ENCODE results near the gene NACC1.

NACC1 gene

DNA sequence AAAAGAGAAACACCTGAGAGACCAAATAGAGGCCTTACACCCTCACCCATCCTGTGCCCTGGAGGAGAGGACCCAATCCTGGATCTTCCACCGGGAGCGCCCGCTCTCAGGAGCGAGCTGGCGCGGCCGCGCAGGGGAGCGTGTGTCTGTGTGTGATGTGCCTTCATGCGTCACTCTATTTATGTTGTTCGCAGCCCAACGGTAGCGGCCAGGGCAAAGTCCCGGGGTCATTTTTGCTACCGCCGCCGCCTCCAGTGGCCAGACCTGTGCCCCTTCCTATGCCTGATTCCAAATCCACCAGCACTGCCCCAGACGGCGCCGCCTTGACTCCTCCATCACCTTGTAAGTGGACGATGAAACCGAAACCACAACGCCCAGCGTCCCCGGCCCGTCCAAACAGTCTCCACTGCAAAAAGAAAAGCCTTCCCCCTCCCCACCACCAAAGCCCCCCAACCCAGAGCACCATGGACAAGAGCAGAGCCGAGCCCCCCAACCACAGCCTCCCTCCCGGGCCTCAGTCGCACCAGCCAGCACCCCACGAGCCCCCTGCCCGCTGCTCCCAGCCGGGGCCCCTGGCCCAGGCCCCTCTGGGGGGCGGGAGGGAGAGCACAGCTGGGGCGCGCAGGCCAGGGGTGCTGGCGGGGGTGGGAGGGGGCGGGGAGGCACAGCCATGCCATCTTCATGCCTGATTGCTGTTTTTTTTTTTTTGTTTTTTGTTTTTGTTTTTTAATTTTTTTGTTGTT, 30.1 kb upstream of the NACC1 start:
- DNase-seq (ENCODE audit: low spot score) = no peak

DNA sequence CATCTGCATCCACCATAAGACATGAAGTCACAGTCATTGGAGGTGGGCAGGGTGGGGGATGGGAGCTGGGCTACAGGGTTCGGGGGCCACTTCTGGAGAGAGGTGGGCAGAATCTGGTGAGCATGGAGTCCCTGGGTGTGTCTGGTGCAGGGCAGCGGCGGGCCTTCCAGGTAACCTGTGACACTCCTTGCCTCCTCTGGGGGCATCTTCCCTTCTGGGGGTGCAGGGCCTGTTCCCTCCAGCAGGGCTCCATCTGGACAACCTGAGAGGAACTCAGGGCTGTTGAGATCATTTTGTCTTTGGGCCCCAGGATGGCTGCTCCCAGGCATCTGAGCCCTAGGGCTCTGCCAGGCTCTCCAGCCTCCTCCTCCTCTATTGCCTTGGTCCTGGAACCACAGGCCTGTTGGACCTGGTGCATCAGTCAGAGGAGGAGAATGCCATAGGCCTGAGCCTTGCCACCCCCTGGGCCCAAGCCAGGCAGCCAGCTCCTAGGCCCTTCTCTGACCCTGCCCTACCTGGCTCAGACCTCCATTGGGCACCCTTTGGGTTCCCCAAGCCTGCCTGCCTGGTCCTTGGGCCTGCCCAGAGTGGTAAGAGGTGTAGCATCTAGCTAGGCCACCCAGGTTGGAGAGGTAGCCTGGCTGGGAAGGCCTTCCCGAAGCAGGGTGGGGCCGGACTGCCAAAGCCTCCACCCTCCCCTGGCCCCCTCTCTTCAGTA, 28.8 kb upstream of the NACC1 start:
- DNase-seq (ENCODE audit: low spot score) = no peak

GRCh38 chr19:13089857-13090507, 28.1 kb upstream of the NACC1 start:
- no peak for DNase-seq (ENCODE audit: low spot score)

GRCh38 chr19:13090511-13091231, 27.4 kb upstream of the NACC1 start:
- no peak for DNase-seq (ENCODE audit: low spot score)

- DNase-seq (ENCODE audit: low spot score) = no peak
Measured at GRCh38 chr19:13091400-13092157, 26.5 kb upstream of the NACC1 start.

- no peak for DNase-seq (ENCODE audit: low spot score)
Measured at GRCh38 chr19:13092158-13092543, 25.9 kb upstream of the NACC1 start.

- DNase-seq (ENCODE audit: low spot score) = no peak
Measured at GRCh38 chr19:13092606-13093235, 25.3 kb upstream of the NACC1 start.

DNA sequence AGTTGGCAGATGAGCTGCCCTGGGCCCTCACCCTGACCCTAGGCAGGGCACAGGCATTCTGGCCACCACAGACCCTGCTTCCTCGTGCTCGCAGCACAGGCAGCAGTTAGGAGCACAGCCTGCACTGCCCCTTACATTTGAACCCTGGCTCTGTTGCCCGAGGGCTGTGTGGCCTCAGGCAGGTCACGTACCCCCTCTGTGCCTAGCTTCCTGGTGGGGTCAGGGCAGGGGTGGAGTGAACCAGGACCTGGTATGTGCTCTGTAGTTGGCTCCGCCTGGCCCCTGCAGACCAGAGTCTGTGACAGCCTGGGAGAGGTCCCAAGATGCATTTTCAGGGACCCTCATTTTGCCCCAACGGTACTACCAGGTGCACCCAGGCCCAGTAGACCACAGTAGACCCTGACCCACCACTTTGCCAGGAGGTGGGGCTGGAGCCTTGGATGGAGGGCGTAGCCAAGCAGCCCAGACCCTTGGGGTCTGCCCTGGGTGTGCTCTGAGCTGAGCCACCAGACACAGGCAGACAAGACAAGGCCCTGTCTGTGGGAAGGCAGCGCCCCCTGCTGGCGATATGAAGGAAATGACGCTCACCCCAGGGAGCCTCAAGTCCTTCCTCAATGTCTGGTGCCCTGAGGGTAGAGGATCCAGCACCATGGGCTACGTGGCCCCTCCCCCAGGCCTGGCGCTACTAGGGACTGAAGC, 24.5 kb upstream of the NACC1 start:
- DNase-seq (ENCODE audit: low spot score) = no peak

- DNase-seq (ENCODE audit: low spot score) = no peak
Measured at GRCh38 chr19:13094106-13094504, 24.0 kb upstream of the NACC1 start.

- no peak for DNase-seq (ENCODE audit: low spot score)
Measured at GRCh38 chr19:13094771-13095392, 23.2 kb upstream of the NACC1 start.

GRCh38 chr19:13095393-13095784, 22.7 kb upstream of the NACC1 start:
- DNase-seq (ENCODE audit: low spot score) = no peak

DNA sequence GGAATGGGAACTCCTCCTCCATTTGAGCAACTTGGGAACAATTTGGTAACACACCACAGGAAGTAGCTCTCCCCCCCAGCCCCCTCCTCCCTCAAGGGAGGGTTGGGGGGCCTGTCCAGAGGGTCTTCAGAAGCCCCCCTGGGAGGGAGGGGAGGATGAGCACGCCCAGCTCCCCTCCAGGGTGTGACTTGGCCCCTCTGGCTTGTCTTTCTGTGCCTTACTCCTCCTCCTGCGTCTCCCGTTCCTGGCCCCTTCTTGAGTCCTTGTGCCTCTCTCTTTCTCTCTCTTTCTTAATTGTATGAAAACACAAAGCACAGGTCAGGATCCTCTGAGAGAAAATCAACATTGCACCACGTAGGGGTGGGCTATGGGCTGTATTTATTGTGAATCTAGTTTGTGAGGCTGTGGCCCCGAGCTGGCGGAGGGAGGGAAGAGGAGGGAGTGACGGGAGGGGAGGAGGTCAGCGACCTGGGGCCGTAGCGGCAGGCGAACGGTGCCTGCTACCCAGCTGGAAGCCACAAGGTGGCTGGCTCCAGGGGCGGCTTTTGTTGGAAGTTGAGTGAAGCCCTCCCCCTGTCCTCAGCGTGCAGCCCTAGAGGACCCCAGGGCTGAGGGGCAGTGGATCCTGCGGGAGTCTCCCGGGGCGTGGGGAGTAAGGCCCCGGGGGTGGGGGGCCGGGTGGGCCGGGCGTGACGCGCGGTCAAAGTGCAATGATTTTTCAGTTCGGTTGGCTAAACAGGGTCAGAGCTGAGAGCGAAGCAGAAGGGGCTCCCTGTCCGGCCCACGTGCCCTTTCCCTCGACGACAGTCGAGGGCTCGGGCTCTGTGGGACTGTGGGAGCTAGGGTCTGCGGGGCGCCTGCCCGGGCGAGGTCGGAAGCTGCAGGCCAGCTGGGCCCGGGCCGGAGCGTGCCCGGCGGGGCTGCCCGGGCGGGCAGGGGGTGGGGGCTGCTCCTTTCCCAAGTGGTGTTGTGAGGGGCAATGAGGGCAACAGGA, 21.8 kb upstream of the NACC1 start:
- no peak for DNase-seq (ENCODE audit: low spot score)

GRCh38 chr19:13097033-13097462, 21.0 kb upstream of the NACC1 start:
- no peak for DNase-seq (ENCODE audit: low spot score)

GRCh38 chr19:13097463-13098258, 20.4 kb upstream of the NACC1 start:
- no peak for DNase-seq (ENCODE audit: low spot score)

DNA sequence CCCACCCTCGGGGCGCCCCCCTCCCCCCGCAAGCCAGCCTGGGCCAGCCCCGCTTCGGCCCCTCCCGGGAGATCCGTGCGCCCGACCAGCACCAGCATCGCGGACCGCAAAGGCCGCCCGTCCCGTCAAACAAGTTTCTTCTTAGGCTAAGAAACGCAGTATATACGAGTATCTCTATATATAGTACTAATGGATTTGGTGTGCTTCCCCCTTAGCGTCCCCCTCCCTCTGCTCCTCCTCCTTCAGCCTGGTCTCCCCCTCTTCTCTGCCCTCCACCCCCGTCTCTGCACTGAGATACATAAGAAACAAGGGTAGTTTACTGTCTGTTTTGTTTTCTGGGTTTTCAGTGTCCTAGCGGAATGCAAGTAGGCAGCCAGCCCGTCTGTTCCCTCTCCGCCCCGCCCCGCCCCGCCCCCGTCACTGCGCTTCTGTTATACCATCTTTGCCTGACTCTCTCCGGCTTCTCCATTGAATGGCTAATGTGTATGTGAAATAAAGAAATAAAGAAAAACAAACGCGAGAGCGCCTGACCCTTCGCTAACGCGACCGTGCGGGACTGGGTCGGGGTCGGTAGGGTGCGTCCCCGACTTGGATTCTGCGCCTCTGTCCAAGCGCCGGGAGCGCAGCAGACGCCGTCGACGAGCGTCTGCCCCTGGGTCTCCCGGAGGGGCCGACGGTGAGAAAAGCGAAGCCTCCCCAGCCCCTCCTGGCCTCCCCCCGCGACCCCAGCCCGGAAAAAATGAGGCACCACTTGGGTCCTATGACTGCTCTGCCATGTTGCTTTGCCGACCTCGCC, 19.6 kb upstream of the NACC1 start:
- no peak for DNase-seq (ENCODE audit: low spot score)

DNA sequence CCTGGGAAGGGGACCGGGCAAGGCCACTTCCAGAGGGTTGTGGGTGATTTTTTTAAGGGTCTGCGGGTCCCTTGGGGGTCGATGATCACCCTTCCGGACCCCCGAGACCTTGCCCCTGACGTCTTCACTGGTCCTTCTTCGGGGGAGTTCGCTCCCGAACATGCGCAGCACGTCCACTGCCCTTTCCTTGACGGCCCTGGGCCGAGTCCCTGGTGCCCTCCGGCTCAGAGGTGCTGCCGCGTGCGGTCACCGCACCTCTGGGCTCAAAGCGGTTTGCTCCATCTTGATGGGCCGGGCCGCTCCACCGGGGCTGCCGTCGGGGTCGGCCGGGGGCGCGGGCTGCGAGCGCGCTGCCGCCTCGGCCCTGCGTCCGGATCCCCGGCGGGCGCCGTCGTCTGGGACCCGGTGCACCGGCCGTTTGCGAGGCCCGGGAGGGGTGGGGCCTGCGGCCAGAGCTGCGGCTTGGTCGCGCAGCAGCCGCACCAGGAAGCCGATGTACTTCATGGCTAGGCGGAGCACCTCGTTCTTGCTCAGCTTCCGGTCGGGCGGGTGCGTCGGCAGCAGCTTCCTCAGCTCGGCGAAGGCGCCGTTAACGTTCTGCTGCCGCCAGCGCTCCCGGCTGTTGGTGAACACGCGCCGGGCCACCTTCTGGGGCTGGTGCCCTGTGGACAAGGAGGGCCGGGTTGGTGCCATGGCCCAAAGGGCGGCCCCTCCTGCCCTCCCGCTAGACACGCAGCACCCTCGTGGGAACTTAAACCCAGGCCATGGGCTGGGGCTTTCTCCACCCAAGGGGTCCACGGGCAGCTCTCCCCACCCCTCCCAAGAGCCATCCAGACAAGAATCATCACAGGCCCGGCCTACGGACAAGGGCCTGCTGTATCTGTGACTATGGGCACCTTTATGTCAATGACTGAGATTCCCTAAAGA, 18.7 kb upstream of the NACC1 start:
- DNase-seq (ENCODE audit: low spot score) = peak; percentile 77

All from kidney capillary endothelial cell (primary cell).